ENCODE results near the gene CP. TPM values are rescaled to one million over a fixed set of nuclear protein-coding genes. Genes with fewer than 3 reads are reported as not detected.

CP gene
- total RNA-seq, 1 experiment from 2014 or later, result 1.5 TPM

GRCh38 chr3:149245738-149246451, 24.3 kb upstream of the CP start:
- Mint-ChIP-seq H3K27me3 (ENCODE audit: low read depth) (peaks cover 46% of the 10 kb centered on the region), H3K4me1 (peaks cover 49% of the 10 kb centered on the region), H3K4me3 (no peak overlapping the region), H3K36me3 (no peaks in the 10 kb centered on the region), H3K9me3 (no peaks in the 10 kb centered on the region), H3K27ac (no peak overlapping the region)
- no peak for DNase-seq (ENCODE audit: low spot score)
- TF ChIP-seq KAT7 (CRISPR knock-in tag; IDR thresholded peaks at IDR 0.05; ENCODE audit: borderline replicate concordance) (no peak), MYBL2 (CRISPR knock-in tag; IDR thresholded peaks at IDR 0.05) (no peak), SMAD3 (CRISPR knock-in tag; IDR thresholded peaks at IDR 0.05; ENCODE audit: borderline replicate concordance) (no peak), FOXP1 (CRISPR knock-in tag; IDR thresholded peaks at IDR 0.05; ENCODE audit: borderline replicate concordance) (no peak), ZNF219 (CRISPR knock-in tag; IDR thresholded peaks at IDR 0.05; ENCODE audit: borderline replicate concordance) (no peak), TP53 (CRISPR knock-in tag; IDR thresholded peaks at IDR 0.05) (no peak), NFE2L1 (CRISPR knock-in tag; IDR thresholded peaks at IDR 0.05) (no peak), NR1H2 (CRISPR knock-in tag; IDR thresholded peaks at IDR 0.05) (no peak), PRRX2 (CRISPR knock-in tag; IDR thresholded peaks at IDR 0.05) (no peak), ATF6 (CRISPR knock-in tag; IDR thresholded peaks at IDR 0.05) (no peak), ERG (CRISPR knock-in tag; IDR thresholded peaks at IDR 0.05) (no peak), ZNF121 (CRISPR knock-in tag; IDR thresholded peaks at IDR 0.05) (no peak)
- TF ChIP-seq, protein P1, sequence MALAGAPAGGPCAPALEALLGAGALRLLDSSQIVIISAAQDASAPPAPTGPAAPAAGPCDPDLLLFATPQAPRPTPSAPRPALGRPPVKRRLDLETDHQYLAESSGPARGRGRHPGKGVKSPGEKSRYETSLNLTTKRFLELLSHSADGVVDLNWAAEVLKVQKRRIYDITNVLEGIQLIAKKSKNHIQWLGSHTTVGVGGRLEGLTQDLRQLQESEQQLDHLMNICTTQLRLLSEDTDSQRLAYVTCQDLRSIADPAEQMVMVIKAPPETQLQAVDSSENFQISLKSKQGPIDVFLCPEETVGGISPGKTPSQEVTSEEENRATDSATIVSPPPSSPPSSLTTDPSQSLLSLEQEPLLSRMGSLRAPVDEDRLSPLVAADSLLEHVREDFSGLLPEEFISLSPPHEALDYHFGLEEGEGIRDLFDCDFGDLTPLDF (CRISPR knock-in tag; IDR thresholded peaks at IDR 0.05), result no peak
- TF ChIP-seq, protein P2, sequence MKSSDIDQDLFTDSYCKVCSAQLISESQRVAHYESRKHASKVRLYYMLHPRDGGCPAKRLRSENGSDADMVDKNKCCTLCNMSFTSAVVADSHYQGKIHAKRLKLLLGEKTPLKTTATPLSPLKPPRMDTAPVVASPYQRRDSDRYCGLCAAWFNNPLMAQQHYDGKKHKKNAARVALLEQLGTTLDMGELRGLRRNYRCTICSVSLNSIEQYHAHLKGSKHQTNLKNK (CRISPR knock-in tag; IDR thresholded peaks at IDR 0.05), result no peak
- TF ChIP-seq, protein P3, sequence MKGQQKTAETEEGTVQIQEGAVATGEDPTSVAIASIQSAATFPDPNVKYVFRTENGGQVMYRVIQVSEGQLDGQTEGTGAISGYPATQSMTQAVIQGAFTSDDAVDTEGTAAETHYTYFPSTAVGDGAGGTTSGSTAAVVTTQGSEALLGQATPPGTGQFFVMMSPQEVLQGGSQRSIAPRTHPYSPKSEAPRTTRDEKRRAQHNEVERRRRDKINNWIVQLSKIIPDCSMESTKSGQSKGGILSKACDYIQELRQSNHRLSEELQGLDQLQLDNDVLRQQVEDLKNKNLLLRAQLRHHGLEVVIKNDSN (CRISPR knock-in tag; IDR thresholded peaks at IDR 0.05), result no peak
- TF ChIP-seq, protein P4, sequence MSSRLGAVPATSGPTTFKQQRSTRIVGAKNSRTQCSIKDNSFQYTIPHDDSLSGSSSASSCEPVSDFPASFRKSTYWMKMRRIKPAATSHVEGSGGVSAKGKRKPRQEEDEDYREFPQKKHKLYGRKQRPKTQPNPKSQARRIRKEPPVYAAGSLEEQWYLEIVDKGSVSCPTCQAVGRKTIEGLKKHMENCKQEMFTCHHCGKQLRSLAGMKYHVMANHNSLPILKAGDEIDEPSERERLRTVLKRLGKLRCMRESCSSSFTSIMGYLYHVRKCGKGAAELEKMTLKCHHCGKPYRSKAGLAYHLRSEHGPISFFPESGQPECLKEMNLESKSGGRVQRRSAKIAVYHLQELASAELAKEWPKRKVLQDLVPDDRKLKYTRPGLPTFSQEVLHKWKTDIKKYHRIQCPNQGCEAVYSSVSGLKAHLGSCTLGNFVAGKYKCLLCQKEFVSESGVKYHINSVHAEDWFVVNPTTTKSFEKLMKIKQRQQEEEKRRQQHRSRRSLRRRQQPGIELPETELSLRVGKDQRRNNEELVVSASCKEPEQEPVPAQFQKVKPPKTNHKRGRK (CRISPR knock-in tag; IDR thresholded peaks at IDR 0.05; ENCODE audit: borderline replicate concordance), result no peak
- ATAC-seq, result peak; percentile 41
- CTCF ChIA-PET, result no interaction called here
- POLR2A ChIA-PET, result no interaction called here

DNA sequence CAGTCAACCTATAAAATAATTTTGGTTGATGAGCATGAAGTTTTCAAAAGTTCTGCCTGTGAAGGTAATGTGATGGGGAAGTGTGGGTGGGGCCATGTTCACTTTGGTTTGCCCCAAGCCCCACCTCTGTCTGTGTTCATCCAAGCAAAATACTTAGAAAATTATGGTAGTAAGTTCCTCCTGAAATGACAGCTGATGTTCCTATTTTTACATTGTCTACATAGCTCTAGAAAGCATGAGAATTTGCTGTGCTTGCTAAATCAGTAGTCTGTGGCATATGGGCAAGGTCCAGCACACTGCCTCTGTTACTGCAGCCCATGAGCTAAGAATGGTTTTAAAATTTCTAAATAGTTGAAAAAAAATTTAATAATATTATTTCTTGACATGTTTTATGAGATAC, 21.9 kb upstream of the CP start:
- Mint-ChIP-seq H3K9me3 (peaks cover 3% of the 10 kb centered on the region), H3K4me1 (peaks cover 46% of the 10 kb centered on the region), H3K36me3 (peaks cover 3% of the 10 kb centered on the region), H3K27me3 (ENCODE audit: low read depth) (peaks cover 34% of the 10 kb centered on the region), H3K4me3 (no peak overlapping the region), H3K27ac (no peak overlapping the region)
- no peak for DNase-seq (ENCODE audit: low spot score)
- POLR2A ChIA-PET, result no interaction called here
- CTCF ChIA-PET, result no interaction called here
- TF ChIP-seq, protein P5, sequence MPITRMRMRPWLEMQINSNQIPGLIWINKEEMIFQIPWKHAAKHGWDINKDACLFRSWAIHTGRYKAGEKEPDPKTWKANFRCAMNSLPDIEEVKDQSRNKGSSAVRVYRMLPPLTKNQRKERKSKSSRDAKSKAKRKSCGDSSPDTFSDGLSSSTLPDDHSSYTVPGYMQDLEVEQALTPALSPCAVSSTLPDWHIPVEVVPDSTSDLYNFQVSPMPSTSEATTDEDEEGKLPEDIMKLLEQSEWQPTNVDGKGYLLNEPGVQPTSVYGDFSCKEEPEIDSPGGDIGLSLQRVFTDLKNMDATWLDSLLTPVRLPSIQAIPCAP (CRISPR knock-in tag; IDR thresholded peaks at IDR 0.05), result no peak
- ATAC-seq, result no peak

All from WTC11 (cell line).